NCI-H2107 treated with DMSO at 0.1 percent for 48 hours (cell line): Measurements from ENCODE around the gene AK4.
"Not testable (repeated sequence)": the region's sequence is repeated elsewhere in the genome, so short reads cannot be mapped to it uniquely, and the experiment has no call there.

Experiments used
- DNase-seq: peaks from one replicate; lab custom pipeline; 2025; ENCODE audit not compliant: unreplicated experiment; lab: John Stamatoyannopoulos, UW

AK4 gene

GRCh38 chr1:65150108-65150463 is 2.1 kb downstream of the AK4 start:
- DNase-seq, result no peak

DNA sequence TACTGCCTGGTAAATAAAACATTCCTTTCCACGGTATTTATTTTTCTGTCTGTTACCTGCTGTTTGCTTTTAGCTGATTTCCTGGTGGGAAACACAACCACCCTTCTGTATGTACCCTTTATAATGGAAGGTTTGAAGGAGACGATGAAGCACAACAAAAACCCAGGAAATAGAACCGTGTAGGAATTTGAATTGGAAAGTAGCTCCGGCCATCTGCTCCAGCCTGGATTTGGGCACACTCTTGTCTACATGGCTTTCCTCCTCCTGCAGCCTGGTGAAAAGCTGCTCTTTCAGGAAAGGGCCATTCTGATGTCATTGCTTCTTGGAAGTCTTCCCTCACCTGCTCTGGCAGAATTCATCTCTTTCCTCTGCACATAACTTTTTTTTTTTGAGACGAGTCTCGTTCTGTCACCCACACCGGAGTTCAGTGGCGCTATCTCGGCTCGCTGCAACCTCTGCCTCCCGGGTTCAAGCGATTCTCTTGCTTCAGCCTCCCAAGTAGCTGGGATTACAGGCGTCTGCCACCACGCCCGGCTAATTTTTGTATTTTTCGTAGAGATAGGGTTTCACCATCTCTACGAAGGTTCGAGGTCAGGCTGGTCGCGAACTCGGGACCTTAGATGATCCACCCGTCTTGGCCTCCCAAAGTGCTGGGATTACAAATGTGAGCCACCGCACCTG is 2.7 kb downstream of the AK4 start:
- no peak for DNase-seq

DNA sequence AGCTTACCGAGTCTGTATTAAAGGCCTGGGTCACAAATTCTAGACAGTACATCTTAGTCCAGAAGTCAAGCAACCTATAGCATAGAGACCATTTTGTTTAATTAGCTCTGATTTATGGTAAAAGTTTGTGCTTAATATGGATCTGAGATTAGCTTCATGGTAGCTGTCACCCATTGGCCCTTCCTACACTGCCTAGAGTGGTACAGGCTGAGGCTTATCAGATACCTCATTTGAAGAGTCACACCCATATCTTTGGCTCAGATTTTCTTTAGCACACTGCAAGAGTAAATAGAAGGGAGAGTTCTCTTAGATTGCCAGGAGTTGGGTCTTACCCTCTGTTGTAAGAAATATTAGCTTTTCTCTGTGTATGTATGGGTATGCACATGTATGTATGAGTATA is 3.6 kb downstream of the AK4 start:
- DNase-seq, result no peak

DNA sequence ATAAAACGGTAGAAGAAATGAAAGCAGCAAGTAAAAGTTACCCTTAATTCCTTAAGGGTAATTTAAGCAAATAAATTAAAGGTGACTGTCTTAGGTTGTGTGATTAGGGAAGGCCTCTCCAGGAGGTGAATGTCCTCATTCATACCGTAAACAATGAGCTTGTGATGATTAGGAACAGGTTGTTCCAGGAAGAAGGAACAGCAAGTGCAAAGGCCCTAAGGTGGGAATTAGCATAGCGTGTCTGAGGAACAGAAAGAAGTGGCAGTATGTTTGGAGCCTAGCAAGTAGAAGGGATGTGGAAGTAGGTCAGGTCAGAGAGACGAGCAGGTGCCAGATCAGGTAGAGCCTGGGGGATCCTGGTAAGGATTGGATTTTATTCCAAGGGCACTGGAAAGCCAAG is 5.6 kb downstream of the AK4 start:
- no peak for DNase-seq

GRCh38 chr1:65156910-65157545 is 9.0 kb downstream of the AK4 start:
- no peak for DNase-seq

DNA sequence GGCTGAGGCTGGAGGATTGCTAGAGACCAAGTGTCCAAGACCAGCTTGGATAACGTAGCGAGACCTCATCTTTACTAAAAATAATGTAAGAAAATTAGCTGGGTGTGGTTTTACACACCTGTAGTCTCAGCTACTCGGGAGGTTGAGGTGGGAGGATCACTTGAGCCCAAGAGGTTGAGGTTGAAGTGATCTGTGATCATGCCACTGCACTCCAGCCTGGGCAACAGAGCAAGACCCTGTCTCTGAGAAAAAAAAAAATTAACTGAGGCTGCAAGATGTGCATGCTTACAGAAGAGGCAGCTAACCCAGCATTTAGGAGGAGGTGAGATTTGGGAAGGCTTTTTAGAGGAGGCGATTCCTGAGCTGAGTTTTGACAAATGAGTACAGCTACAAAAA is 9.5 kb downstream of the AK4 start:
- no peak for DNase-seq

GRCh38 chr1:65159291-65159688 is 11.3 kb downstream of the AK4 start:
- not testable (repeated sequence) for DNase-seq

DNA sequence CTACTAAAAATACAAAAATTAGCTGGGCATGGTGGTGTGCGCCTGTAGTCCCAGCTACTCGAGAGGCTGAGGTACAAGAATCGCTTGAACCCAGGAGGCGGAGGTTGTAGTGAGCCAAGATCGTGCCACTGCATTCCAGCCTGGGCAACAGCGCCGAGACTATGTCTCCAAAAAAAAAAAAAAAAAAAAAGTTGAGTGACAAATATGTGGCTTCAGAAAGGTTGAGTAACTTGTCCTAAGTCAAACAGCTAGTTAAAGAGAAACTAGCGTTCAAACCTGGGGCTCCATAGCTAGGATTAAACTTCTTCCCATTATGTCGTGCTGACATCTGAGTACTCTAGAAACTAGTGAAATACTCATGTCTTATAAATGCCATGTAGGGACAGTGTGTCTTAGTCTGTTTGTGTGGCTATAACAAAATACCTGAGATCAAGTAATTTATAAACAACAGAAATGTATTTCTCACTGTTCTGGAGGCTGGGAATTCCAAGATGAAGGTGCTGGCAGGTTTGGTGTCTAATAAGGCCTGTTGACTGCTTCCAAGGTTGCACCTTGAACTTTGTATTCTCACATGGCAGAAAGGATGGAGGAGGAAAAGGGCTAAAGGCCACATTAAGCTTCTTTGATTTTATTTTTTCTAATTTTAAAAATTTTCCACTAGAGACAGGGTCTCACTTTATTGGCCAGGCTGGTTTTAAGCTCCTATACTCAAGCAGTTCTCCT is 12.0 kb downstream of the AK4 start:
- DNase-seq, result no peak

- no peak for DNase-seq
These were observed 15.3 kb downstream of the AK4 start for GRCh38 chr1:65163201-65163805.

GRCh38 chr1:65164101-65164500 is 16.1 kb downstream of the AK4 start:
- DNase-seq, result not testable (repeated sequence)

DNA sequence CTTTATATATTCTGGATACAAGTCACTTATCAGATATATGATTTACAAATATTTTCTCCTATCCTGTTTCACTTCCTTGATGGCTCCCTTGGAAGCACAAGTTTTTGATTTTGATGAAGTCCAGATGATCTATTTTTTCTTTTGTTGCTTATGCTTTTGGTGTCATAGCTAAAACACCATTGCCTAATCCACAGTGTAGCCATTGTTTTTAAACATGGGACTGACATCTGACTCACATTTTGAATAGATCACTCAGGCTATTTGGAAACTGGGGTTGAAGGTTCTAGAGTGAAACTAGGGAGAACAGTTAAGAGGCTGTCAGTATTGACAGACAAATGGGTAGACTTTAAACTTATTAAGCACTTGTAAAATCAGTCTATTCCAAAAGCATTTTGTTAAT is 16.6 kb downstream of the AK4 start:
- DNase-seq, result no peak

GRCh38 chr1:65165269-65165993 is 17.4 kb downstream of the AK4 start:
- peak; percentile 33 for DNase-seq

GRCh38 chr1:65166572-65167305 is 18.7 kb downstream of the AK4 start:
- no peak for DNase-seq

- no peak for DNase-seq
These were observed 19.7 kb downstream of the AK4 start for GRCh38 chr1:65167586-65168242.

DNA sequence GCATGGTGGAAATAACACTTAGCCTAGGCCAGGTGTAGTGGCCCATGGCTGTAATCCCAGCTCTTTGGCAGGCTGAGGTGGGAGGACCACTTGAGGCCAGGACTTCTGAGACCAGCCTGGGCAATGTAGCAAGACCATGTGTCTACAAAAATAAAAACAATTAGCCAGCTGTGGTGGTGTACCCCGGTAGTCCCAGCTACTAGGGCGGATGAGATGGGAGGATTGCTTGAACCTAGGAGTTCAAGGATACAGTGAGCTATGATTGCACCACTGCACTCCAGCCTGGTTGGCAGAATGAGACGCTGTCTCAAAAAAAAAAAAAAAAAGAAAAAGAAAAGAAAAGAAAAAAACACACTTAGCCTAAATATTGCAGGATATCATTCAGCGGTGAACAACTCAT is 20.9 kb downstream of the AK4 start:
- DNase-seq, result no peak

- no peak for DNase-seq
These were observed 22.6 kb downstream of the AK4 start for GRCh38 chr1:65170511-65171142.

- no peak for DNase-seq
These were observed 25.1 kb downstream of the AK4 start for GRCh38 chr1:65172936-65173690.

DNA sequence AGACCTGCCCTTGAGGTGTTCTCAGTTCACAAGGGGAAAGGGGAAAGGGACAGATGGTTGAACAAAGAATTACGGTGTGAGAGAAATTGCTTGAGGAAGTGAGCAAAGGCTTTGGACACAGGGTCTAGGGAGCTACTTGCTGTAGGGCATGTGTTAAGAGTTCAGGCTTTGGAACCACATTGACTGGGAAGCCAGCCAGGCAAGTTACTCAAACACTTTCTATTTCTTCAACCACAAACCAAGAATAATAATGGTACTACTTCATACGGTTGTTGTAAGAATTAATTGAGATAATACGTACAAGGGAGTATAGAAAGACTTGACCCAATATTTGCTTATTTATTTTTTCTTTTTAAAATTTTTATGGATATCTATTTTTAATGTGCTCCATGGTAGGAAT is 26.6 kb downstream of the AK4 start:
- peak; percentile 15 for DNase-seq
